T47D (cell line): ENCODE measurements around the gene THSD7A.
A peak's percentile ranks its signal among the peaks of the same experiment; 100 is the strongest.

Source experiments
- DNase-seq, 2 experiments: peaks; one replicate each; pipeline versions ENCODE4 v3.0.0 to v3.0.0-alpha.2; 2011 to 2012; ENCODE audit warnings: low read depth in 1 of 2, low spot score in 1 of 2
- JUND ChIP-seq: IDR thresholded peaks from 2 replicates; pipeline ENCODE4 v1.6.1; 2012; ENCODE audit warnings: low read depth
- in situ Hi-C: cut with HindIII; loops from 2 replicates; pipeline ENCODE4 v1.10.0; 2016; ENCODE audit warnings: low sequenced_read_pairs, low pct_unique_long_range_greater_than_20kb

The THSD7A gene

DNA sequence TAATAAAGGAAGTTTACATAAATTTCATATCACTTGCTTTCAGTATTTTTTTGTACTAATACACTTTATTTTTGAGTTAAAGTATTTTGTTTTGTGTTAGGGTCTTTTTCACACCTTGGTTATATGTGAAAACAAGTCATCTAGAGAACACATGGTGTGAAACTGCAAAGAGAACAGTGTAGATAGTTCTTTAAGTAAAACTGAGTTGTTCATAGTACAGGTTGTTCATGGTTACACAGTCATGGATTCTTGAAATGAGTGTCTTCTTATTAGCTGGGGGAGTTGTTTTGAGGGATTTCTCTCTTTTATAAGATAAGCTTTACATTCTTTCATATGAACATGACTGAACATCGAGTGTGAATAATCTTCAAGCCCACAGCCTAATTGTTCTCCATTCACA, 244.2 kb downstream of the THSD7A start:
- in situ Hi-C loops: no loop called here
- no peak for TF ChIP-seq JUND
- no peak for DNase-seq

DNA sequence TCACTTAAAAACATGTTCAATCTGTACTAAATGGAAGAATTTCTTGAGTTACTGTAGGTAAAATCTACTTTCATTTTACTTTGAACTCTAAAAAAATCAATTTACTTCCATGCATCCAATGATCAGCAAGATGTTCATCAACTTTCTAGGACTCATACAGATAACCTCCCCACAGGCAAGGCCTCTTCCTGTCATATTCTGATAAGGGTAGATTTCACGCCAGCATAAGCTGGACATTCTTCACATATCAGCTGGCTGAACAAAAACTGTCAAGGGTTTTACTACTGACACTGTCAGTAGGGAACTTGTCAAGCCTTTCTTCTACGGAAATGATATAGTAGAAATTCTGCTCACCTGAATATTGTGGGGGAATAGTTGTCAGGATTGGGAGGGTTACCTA, 244.9 kb downstream of the THSD7A start:
- DNase-seq: no peak
- TF ChIP-seq JUND: no peak
- in situ Hi-C loops: no loop called here

DNA sequence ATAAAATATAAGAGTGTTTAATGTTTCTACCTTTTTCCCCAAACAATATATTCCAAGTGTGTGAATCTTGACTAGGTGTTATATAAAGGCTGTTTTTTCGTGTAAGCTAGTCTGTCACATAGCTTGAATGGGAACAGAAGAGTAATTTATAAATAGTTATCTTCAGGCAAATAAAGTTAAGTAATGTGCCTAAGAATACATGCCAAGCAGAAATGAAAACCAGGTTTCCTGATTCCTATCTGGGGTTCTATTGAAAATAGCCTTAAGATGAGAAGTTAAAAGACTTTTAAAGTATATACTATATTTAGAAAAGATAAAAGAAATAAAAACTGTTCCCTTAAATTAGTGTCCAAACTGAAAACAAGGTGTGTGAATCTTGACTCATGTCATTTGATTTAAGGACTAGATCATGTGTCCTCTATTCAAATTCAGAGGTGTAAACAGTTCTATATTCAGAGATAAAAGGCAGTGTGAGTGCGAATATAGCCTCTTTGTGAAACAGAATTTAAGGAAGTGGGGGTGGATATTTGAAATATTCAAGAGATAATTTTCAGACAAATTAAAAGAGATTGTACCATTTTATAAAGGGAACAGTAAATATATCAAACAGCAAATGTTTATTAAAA, 247.5 kb downstream of the THSD7A start:
- in situ Hi-C loops: no loop called here
- no peak for TF ChIP-seq JUND
- DNase-seq: no peak

DNA sequence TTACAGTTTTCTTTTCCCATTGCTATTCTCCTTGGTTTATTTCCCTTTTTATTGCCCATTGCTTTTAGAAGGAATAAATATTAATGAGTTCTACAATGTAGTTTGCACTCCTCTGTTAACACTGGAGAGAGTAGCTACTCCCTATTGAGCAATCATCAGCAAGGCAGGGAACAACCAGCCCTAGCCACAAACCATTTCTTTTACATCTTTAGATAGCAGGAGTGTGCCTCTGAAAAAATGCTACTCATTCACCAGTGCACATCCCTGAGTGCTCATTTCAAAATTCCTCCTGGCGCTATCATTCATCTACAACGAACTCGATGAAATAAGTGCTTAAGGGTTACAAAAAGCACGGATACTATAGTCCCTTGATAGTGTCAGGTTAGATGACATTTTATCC, 252.9 kb downstream of the THSD7A start:
- TF ChIP-seq JUND: no peak

DNA sequence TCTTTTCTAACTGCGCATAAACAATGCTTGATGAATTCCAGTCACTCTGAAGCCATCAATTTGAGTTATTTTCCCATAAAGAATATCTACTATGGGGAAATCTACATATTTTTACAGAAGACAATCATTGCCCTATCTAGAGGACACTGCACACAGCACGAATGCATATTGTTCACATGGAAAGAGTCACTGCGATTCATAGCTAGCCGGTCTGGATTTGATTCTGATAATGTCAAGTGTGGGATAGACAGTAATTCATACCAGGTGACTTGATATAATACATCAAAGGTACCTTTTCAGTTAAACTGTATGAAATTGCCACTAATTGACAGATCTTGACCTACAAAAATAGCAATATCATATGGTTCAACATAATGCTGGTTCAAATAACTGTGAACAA, 255.7 kb downstream of the THSD7A start:
- no peak for TF ChIP-seq JUND
- no peak for DNase-seq
- in situ Hi-C loops: no loop called here

More for the DNA sequence above, 252.9 kb downstream of the THSD7A start:
- in situ Hi-C loops: no loop called here
- no peak for DNase-seq

DNA sequence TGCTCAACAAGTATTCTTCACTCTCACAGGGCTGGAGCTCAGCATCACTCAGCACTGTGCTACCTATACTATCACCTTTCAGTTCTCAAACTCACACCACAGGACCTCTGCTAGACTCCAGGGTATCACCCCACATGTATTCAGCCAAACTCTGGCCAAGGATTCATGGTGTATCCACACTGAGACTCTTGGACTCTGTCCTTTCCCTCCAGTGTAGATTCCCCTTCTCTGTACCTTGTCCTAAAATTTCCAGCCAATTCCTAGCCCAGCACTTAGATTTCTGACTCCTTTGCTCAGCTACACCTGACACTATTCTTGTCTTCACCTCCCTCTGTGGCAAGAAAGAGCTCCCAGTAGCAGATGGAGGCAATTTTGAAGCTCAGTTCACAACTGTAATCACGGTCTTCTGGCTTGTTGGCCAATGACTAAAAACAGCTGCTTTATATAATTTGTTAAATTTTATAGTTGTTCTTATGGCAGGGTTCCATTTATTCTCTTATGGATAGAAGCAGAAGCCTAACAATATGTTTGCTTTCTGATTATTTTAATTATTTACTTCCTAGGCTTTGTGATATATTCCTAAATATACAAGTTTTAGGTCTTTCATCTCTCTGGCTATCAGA, 258.8 kb downstream of the THSD7A start:
- DNase-seq: no peak
- in situ Hi-C loops: no loop called here
- no peak for TF ChIP-seq JUND

DNA sequence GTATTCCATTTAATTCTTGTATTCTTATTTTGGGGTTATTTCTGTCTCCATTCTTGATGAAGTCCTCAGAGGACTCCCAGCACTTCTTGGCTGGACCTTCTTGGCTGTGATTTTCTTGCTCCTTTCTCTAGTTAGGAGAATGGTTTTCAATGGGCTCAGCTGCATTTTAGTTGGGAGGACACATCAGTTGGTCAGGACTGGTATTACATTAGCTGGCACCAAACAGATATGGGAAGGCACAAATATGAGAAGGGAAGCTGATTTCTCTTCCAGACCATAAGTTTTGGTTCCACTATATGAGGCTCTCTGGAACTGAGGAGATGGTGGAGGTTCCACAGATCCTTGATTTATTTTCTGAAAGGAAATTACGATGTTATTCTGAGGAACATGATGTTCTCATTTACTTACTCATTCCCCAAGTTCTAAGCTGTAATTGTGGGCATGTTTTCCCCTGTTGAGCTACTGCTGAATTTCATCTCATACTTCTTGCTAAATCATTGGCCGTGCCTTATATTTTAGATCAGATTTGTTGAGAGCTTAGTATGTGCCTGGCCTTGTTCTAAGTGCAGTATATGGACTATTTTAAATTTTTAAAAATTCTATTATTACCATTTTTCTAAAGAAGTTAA, 261.0 kb downstream of the THSD7A start:
- no peak for DNase-seq
- no peak for TF ChIP-seq JUND
- in situ Hi-C loops: no loop called here

DNA sequence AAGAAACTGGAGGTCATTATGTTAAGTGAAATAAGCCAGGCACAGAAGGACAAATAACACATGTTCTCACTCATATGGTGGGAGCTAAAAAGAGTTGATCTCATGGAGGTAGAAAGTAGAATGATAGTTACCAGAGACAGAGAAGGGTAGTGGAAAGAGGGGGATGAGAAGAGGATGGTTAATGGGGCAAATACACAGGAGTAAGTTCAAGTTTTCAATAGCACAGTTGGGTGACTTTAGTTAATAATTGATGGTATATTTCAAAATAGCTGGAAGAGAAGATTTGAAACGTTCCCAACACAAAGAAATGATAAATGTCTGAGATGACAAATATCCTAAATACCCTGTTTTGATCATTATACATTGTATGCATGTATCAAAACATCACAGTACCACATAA, 261.8 kb downstream of the THSD7A start:
- in situ Hi-C loops: no loop called here
- DNase-seq: no peak
- no peak for TF ChIP-seq JUND

DNA sequence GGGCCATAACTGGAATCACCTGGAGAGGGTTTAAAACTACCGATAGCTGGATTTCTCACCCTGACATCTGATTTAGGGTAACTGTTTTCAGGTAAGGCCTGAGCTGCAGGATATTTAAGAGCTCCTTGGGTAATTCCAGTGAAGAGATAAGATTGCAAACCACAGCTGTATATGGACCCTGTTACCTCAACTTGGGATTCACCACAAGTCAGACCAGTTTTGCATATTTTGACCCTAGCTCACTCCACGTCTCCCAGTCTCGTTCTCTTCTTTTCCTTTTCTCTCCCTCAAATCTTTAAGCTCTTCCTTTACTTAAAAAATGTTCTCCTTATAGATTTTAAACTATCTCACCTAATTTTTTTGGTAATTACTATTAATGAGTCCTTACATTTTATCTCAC, 264.4 kb downstream of the THSD7A start:
- TF ChIP-seq JUND: no peak
- in situ Hi-C loops: no loop called here
- no peak for DNase-seq

DNA sequence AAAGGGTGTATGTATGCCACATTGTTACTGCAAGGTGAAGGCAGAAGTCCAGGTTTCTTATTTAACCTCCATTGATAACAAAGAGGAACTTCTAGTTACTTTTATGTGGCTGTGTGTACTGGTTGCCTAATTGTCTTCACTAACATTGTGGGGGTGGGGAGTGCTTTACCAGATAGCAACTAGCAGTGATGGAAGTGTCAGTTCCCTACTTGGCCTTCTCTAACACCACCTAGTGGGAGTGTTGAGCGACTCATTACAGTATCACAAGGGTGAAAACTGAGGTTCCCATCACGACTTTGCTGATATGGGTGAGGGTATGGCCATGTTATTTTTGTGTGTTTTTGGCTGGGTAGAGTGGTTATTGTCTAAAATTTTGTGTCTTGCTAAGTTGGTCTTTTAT, 274.4 kb downstream of the THSD7A start:
- in situ Hi-C loops: no loop called here
- TF ChIP-seq JUND: no peak
- DNase-seq: peak in 1 of 2 experiments; percentile 63

DNA sequence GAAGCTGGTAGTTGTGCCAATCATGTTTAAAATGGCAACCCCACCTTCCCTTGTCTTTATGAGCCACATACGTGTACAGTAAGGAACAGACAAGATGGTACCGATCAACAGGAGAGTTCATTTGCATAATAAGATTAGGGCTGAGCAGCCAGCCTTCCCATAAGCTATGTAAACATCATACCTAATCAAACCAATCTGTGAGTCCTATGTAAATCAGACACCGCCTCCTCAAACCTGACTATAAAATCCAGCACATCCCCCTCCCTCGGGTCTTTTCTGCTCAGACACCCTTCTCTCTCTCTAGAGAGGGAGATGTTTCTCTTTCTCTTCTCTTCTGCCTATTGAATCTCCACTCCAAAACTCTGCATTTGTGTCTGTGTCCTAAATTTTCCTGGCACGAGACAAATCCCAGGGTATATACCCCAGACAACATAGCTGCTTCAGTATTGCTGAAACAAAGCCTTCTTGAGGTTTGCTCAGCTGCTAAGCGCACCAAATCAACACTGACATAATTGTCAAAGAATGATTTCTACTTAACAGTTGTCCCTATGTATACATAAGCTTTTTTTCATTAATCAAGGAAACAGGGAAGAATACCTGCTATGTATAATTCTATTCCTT, 279.2 kb downstream of the THSD7A start:
- no peak for TF ChIP-seq JUND
- DNase-seq: peak in 1 of 2 experiments; percentile 29
- in situ Hi-C loops: no loop called here

DNA sequence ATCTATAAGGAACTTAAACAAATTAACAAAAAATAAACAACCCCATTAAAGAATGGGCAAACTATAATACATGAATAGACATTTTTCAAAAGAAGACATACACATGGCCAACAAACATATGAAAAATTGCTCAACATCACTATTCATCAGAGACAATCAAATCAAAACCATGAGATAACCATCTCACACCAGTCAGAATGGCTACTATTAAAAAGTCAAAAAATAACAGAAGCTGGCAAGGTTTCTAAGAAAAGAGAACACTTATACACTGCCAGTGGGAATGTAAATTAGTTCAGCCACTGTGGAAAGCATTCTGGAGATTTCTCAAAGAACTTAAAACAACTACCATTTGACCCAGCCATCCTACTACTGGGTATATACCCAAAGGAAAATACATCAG, 280.5 kb downstream of the THSD7A start:
- in situ Hi-C loops: no loop called here
- TF ChIP-seq JUND: no peak
- no peak for DNase-seq

DNA sequence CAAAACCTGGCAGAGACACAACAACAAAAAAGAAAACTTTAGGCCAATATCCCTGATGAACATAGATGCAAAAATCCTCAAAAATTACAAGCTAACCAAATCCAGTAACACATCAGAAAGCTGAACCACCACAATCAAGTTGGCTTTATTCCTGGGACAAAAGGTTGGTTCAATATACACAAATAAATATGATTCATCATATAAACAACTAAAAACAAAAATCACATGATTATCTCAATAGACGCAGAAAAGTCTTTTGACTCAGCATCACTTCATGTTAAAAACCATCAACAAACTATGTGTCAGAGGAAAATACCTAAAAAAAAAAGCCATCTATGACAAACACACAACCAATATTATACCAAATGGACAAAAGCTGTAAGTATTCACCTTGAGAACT, 283.5 kb downstream of the THSD7A start:
- DNase-seq: no peak
- in situ Hi-C loops: no loop called here
- no peak for TF ChIP-seq JUND
